NCI-H1092 (cell line): ENCODE results near the gene SCARF2.

Experiments
- DNase-seq: peaks from one replicate; lab custom pipeline; 2025; lab: John Stamatoyannopoulos, UW

SCARF2 gene

DNA sequence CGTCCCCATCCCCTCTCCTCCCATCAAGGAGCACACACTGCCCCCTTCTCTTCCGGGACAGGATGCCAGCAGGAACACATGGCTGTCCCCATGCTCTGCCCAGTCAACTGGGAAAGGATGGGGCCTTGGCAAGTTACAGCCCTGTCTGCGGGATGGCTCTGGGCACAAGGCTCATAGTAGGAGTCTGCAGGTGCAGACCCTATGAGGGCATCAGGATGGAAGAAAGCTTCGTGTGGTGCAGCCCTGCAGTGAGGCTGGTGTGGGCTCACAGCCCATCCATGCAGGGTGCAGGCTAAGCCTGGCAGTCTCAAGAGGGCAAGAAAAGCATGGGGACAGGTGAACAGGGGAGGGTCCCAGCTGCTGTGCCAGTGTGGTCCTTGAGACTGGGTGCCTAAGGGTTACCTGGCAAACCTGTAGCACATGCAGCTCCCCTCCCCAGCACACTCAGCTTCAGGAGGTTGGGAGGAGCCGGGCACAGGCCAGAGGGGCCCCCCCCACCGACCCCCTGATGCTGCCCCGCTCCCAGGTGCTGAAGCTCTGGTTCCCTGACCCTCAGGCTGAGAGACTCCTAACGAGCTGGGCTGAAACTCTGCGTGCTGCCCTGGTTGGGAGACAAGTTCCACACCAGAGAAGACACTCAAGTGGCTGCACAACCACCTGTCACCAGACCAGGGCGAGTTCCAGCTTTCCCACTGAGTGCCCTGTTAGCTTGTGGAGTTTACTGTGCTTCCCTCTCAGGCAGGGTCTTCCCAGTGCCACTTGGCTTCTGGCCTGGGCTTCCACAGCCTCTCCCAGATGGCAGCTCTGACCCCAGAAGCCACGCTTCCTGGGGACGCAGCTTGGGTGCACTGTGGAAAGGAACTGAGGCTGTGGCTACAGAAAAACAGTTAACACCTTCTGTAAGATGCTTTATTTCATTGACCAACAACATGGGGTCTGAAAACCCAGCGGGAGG lies 3.3 kb upstream of the SCARF2 start:
- no peak for DNase-seq

- DNase-seq: no peak
These were observed 2.4 kb upstream of the SCARF2 start for GRCh38 chr22:20439928-20440575.

- DNase-seq: no peak
These were observed 1.9 kb upstream of the SCARF2 start for GRCh38 chr22:20439556-20439927.

- DNase-seq: no peak
These were observed 1.3 kb upstream of the SCARF2 start for GRCh38 chr22:20438678-20439492.

- DNase-seq: no peak
These were observed 727 bp upstream of the SCARF2 start for GRCh38 chr22:20438427-20438677.

GRCh38 chr22:20436768-20437612 lies 635 bp downstream of the SCARF2 start:
- DNase-seq: no peak

GRCh38 chr22:20436307-20436767 lies 1.3 kb downstream of the SCARF2 start:
- DNase-seq: no peak

GRCh38 chr22:20435436-20436306 lies 2.0 kb downstream of the SCARF2 start:
- DNase-seq: no peak

- DNase-seq: no peak
These were observed 2.9 kb downstream of the SCARF2 start for GRCh38 chr22:20434773-20435172.

DNA sequence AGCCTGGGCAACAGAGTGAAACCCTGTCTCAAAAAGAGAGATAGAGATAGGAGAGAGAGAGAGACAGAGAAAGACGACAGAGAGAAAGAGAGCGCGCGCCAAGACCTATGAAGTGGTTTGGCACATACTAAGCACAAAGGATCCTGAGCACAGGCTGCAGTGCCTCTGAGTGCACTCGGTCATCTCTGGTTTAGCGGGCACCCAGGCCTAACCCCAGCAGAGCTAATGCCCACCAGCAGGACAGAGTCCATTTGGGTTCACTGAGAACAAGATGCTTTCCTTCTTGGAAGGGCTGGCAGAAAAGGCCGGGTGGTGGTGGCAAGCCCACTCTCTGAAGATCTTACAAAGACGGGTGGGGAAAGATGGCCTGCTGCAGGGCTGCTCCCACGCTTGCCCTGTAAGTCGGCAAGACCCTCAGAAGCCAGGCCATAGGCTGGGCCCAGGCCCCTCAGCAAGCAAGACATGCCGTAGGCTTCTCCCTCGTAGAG lies 3.3 kb downstream of the SCARF2 start:
- DNase-seq: no peak

DNA sequence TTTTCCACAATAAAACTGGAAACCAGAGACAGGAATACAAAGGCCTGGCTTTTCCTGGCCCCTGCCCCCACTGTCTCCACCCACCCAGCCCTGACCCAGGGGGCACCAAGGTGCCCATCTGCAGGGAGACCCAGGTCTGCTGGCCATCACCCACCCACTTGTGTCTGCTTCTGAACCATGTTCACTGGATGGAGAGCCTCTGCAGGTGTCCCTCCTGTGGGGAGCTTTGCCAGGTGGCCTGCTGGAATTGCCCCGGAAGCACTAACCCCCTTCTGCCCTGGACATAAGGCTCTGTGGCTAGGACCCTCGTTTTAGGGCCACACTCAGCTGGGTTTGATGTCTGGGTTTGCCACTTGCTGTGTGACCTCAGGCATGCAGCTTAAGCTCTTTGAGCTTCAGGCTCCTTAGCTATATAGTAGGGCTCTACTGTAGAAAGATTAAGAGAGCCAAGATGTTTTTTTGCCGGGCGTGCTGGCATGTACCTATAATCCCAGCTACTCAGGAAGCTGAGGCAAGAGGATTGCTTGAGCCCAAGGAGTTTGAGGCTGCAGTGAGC lies 3.9 kb downstream of the SCARF2 start:
- no peak for DNase-seq

DNA sequence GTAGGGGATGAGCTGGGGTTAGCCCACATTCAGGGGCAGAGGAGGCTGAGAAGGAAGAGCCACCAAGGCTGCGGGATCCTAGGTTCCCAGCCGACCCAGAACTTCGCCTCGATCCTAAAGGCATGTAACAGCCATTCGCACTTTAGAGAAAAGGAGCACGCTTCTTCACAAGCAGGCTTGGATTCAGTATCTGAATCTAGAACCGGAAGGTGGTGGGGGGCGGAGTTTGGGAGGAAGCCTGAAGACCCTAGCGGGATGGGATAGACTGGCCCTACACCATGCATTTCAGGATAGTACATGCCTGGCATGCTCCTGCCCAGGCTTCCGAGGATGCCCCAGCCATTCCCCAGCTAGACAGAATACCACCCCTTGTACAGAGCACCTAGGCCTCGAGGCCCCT lies 4.4 kb downstream of the SCARF2 start:
- no peak for DNase-seq

DNA sequence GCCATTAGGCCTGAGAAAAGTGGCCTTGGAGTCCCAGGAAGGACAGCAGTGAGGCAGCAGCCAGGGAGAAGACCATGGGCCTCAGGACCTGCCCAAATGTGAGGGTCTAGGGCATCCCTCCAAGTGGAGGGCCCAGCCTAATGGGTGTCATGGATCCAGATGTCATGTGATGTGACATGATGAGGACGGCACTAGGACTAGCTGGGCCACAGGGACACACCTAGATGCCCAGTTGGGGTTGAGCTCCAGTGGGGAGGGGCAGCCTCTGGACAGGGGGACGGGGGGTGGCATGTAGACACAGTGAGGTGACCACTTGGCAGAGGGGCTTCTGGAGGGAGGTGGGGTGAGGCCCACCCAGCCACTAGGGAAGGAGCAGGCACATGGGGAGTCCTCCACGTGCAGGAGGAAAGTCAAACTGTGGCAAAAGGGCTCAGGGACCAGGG lies 5.4 kb downstream of the SCARF2 start:
- no peak for DNase-seq

DNA sequence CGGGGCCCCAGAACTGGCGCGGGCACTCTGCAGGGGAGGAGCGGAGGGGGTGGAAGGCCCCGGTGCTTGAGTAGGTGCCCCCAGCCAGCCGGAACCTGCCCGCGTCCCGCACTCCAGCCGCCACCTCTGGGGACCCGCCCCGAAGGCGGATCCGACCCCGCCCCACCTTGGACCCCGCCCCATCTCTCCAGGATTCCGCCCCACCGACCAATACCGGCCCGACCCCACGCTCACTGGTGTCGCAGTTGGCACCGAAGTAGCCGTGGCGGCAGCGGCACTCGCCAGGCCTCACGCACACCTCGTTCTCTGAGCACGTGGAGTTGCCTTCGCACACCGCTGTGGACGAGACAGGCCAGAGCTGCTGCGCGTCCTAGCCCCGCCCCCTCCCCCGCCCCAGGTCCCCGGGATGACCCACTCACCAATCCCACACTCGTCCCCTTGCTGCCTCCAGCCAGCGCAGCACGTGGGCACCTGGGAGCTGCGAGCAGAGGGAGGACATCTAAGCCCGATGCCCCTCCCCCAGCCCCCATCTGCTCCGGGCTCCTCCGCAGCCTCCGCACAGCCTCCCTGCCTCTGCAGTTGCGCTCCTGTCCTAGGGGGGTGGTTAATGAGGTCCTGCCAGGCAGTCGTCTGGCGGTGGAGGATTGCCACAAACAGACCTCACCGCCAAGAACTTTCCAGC lies 6.0 kb downstream of the SCARF2 start:
- DNase-seq: no peak

GRCh38 chr22:20430720-20431510 lies 6.7 kb downstream of the SCARF2 start:
- DNase-seq: peak; percentile 46

- no peak for DNase-seq
These were observed 7.4 kb downstream of the SCARF2 start for GRCh38 chr22:20430101-20430719.

- DNase-seq: no peak
These were observed 8.1 kb downstream of the SCARF2 start for GRCh38 chr22:20429254-20430100.
